Hepatocyte (in vitro differentiated cells): ENCODE data around the gene PARVG. TPM values are rescaled to one million over a fixed set of nuclear protein-coding genes. Genes with fewer than 3 reads are reported as not detected.

Experiments
- DNase-seq: peaks from one replicate; pipeline ENCODE4 v3.0.0-alpha.2; 2016; ENCODE audit warnings: low spot score
- H2AFZ ChIP-seq: fragments of 200-600 bp; sonication (generic); 2 replicates; pipeline ENCODE4 v1.6.0; 2016; ENCODE audit warnings: antibody characterized with exemption, mild to moderate bottlenecking
- H3K27ac ChIP-seq: fragments of 200-600 bp; sonication (generic); 2 replicates; pipeline ENCODE4 v1.5.1; 2016; ENCODE audit warnings: mild to moderate bottlenecking
- H3K27me3 ChIP-seq: fragments of 200-600 bp; sonication (generic); 2 replicates; pipeline ENCODE4 v1.6.1; 2016
- H3K36me3 ChIP-seq: fragments of 200-600 bp; sonication (generic); replicated peaks from 2 replicates; pipeline ENCODE4 v1.5.1; 2016; ENCODE audit warnings: low read depth; ENCODE audit not compliant: insufficient read depth
- H3K4me1 ChIP-seq: fragments of 200-600 bp; sonication (generic); 2 replicates; pipeline ENCODE4 v1.5.1; 2016; ENCODE audit warnings: mild to moderate bottlenecking, moderate library complexity; ENCODE audit not compliant: insufficient read depth
- H3K4me2 ChIP-seq: fragments of 200-600 bp; sonication (generic); 2 replicates; pipeline ENCODE4 v1.6.0; 2016
- H3K4me3 ChIP-seq: fragments of 200-600 bp; sonication (generic); 2 replicates; pipeline ENCODE4 v1.5.1; 2016; ENCODE audit warnings: mild to moderate bottlenecking
- H3K79me2 ChIP-seq: fragments of 200-600 bp; sonication (generic); 2 replicates; pipeline ENCODE4 v1.6.0; 2017; ENCODE audit warnings: mild to moderate bottlenecking
- H3K9me2 ChIP-seq: fragments of 200-600 bp; sonication (generic); replicated peaks from 2 replicates; pipeline ENCODE4 v1.6.0; 2017; ENCODE audit warnings: mild to moderate bottlenecking; ENCODE audit not compliant: insufficient read depth
- H3K9me3 ChIP-seq: fragments of 200-600 bp; sonication (generic); 2 replicates; pipeline ENCODE4 v1.5.1; 2016; ENCODE audit warnings: low read depth, mild to moderate bottlenecking
- H4K20me1 ChIP-seq: fragments of 200-600 bp; sonication (generic); 2 replicates; pipeline ENCODE4 v1.6.0; 2016; ENCODE audit warnings: mild to moderate bottlenecking; ENCODE audit not compliant: insufficient read depth, poor library complexity, severe bottlenecking
- CTCF ChIP-seq: fragments of 200-600 bp; sonication (generic); IDR thresholded peaks from 2 replicates; pipeline ENCODE4 v1.5.1; 2016; ENCODE audit warnings: antibody characterized with exemption, mild to moderate bottlenecking; ENCODE audit not compliant: poor library complexity
- EZH2 ChIP-seq: fragments of 200-600 bp; sonication (generic); IDR thresholded peaks from 2 replicates; pipeline ENCODE4 v1.6.1; 2016; ENCODE audit warnings: antibody characterized with exemption, mild to moderate bottlenecking, borderline replicate concordance
- EZH2phosphoT487 ChIP-seq: fragments of 200-600 bp; sonication (generic); IDR thresholded peaks from one replicate; pipeline ENCODE4 v1.6.1; 2018; ENCODE audit warnings: antibody characterized with exemption, mild to moderate bottlenecking, low read depth, moderate library complexity; ENCODE audit not compliant: unreplicated experiment, severe bottlenecking
- WGBS: methylation state at CpG from one replicate; pipeline ENCODE4 v1.1.6; 2016; ENCODE audit warnings: low lambda C conversion rate; ENCODE audit errors: missing lambda C conversion rate; 5-methylcytosine and 5-hydroxymethylcytosine counted together
- polyA plus RNA-seq: library from polyadenylated mRNA; unstranded; fragments of >200 nt; fragmentation: Nextera tagmentation; extraction: Ambion mirVana; gene quantifications from 2 replicates; pipeline ENCODE4 v1.2.1, GENCODE V29; 2016
- total RNA-seq: library from RNA; depleted of rRNA; stranded (reverse); fragments of >200 nt; gene quantifications from 2 replicates; pipeline ENCODE4 v1.2.3, GENCODE V29; 2014

Gene PARVG
- total and polyA plus RNA-seq, 2 experiments from 2014 or later = 0.77 to 1.00 TPM

- H3K4me3 ChIP-seq = no peak overlapping the region
- no peaks in the 10 kb centered on the region for H3K9me2 ChIP-seq
- H3K36me3 ChIP-seq = no peaks in the 10 kb centered on the region
- H3K27ac ChIP-seq = no peak overlapping the region
- H3K4me1 ChIP-seq = no peaks in the 10 kb centered on the region
- no peak overlapping the region for H2AFZ ChIP-seq
- H3K27me3 ChIP-seq = no peaks in the 10 kb centered on the region
- H3K79me2 ChIP-seq = no peaks in the 10 kb centered on the region
- no peaks in the 10 kb centered on the region for H3K9me3 ChIP-seq
- H3K4me2 ChIP-seq = no peak overlapping the region
- no peak for DNase-seq
- no peak for TF ChIP-seq EZH2phosphoT487
- TF ChIP-seq CTCF = no peak
- no peak for TF ChIP-seq EZH2
- WGBS = 94% methylated on average over 10 of the region's 11 CpGs
- no peaks in the 10 kb centered on the region for H4K20me1 ChIP-seq
Measured at GRCh38 chr22:44170470-44170869, 10.3 kb upstream of the PARVG start.

- H3K9me2 ChIP-seq = no peaks in the 10 kb centered on the region
- no peaks in the 10 kb centered on the region for H3K9me3 ChIP-seq
- TF ChIP-seq CTCF = no peak
- H3K4me2 ChIP-seq = no peak overlapping the region
- H3K36me3 ChIP-seq = no peaks in the 10 kb centered on the region
- WGBS = 98% methylated on average over 6 of the region's 6 CpGs
- H4K20me1 ChIP-seq = no peaks in the 10 kb centered on the region
- H3K4me1 ChIP-seq = no peaks in the 10 kb centered on the region
- H3K27me3 ChIP-seq = no peaks in the 10 kb centered on the region
- no peak overlapping the region for H2AFZ ChIP-seq
- no peak for DNase-seq
- H3K79me2 ChIP-seq = no peaks in the 10 kb centered on the region
- no peak overlapping the region for H3K27ac ChIP-seq
- no peak overlapping the region for H3K4me3 ChIP-seq
Measured at GRCh38 chr22:44171561-44171960, 9.2 kb upstream of the PARVG start.

GRCh38 chr22:44172370-44173108 lies 8.2 kb upstream of the PARVG start:
- no peak overlapping the region for H3K27ac ChIP-seq
- H2AFZ ChIP-seq = no peak overlapping the region
- no peak overlapping the region for H3K4me2 ChIP-seq
- 68% methylated on average over 22 of the region's 22 CpGs for WGBS
- H3K4me3 ChIP-seq = no peak overlapping the region
- TF ChIP-seq CTCF (no peak), EZH2 (no peak), EZH2phosphoT487 (no peak)
- H3K9me3 ChIP-seq = no peaks in the 10 kb centered on the region
- no peaks in the 10 kb centered on the region for H3K9me2 ChIP-seq
- no peak for DNase-seq
- no peaks in the 10 kb centered on the region for H3K4me1 ChIP-seq
- H3K27me3 ChIP-seq = no peaks in the 10 kb centered on the region
- H4K20me1 ChIP-seq = no peaks in the 10 kb centered on the region
- H3K79me2 ChIP-seq = no peaks in the 10 kb centered on the region
- H3K36me3 ChIP-seq = no peaks in the 10 kb centered on the region
